Aorta (tissue), 4 donors: Measurements from ENCODE around the gene DOP1B. TPM values are rescaled to one million over a fixed set of nuclear protein-coding genes. Genes with fewer than 3 reads are reported as not detected.

Source experiments
- polyA plus RNA-seq, 2 donors: library from polyadenylated mRNA; stranded (reverse); fragments of 200-250 nt; gene quantifications; one replicate each; pipeline ENCODE4 v1.2.3, GENCODE V29; 2013
- total RNA-seq, 2 donors: library from RNA; stranded (reverse); fragmentation: NEBNext Ultra II Directional; extraction: Animal tissue kit (Norgen Biotek cat#: 25700); gene quantifications; one replicate each; pipeline ENCODE4 v1.2.1, GENCODE V29; 2021
- donor health status: healthy with polysubstance abuse.
- donor health status: Bipolar disorder and iron deficiency.
- donor health status: DM: no; HTN: no; CAD: no.
- donor health status: DM: yes; HTN: yes; CAD: no.

DOP1B gene
- total and polyA plus RNA-seq, 4 donors: 2.9 to 14.8 (median 9.2) TPM

Other genes starting within 250 kb of the DOP1B start
- 10 to 100 TPM; 14.8 to 22.5 TPM for gene SETD4, start 96.3 kb upstream of the DOP1B start, total RNA-seq
- 10 to 100 TPM; 15.2 to 21.8 TPM for gene SETD4, start 96.3 kb upstream of the DOP1B start, polyA plus RNA-seq
- 10 to 100 TPM; 26.4 to 45.9 TPM for gene CBR1, start 86.8 kb upstream of the DOP1B start, total RNA-seq
- 100 to 1,000 TPM in 1 of 2 donors, 10 to 100 TPM in 1; 82.6 to 178 TPM for gene CBR1, start 86.8 kb upstream of the DOP1B start, polyA plus RNA-seq
- 10 to 100 TPM; 13.0 to 14.6 TPM for gene CBR3, start 21.7 kb upstream of the DOP1B start, total RNA-seq
- 10 to 100 TPM; 17.2 to 30.4 TPM for gene CBR3, start 21.7 kb upstream of the DOP1B start, polyA plus RNA-seq
- gene MORC3, start 163.4 kb downstream of the DOP1B start, total RNA-seq: 10 to 100 TPM; 38.7 to 45.2 TPM
- 10 to 100 TPM; 12.0 to 18.3 TPM for gene MORC3, start 163.4 kb downstream of the DOP1B start, polyA plus RNA-seq
- gene CHAF1B, start 228.6 kb downstream of the DOP1B start, total RNA-seq: 1 to 10 TPM; 1.8 to 2.5 TPM
- gene CHAF1B, start 228.6 kb downstream of the DOP1B start, polyA plus RNA-seq: 1 to 10 TPM in 1 of 2 donors, under 1 TPM in 1; 0.25 to 1.3 TPM